K562 (cell line): ENCODE results near the gene HGS. TPM values are rescaled to one million over a fixed set of nuclear protein-coding genes. Genes with fewer than 3 reads are reported as not detected.

Source experiments
- ATAC-seq: fragments of 200-7000 bp; cut with Tn5 transposase; 3 replicates; pipeline ENCODE4 v1.9.1; 2020; ENCODE audit warnings: moderate library complexity
- BruUV-seq: library from RNA; stranded (reverse); fragments of 400-500 nt; replicated peaks from 2 replicates; lab custom pipeline; 2021; lab: Mats Ljungman, UMichigan
- CTCF ChIA-PET: fragments of 300-600 bp; formaldehyde crosslinking; extraction: SDS; loops from one replicate; lab custom pipeline; 2021; ENCODE audit warnings: low intra/inter-chr PET ratio; lab: Yijun Ruan, JAX
- POLR2A ChIA-PET: fragments of 300-600, 350-650 bp; sonication (Branson Sonifier 250); formaldehyde crosslinking; extraction: SDS; loops from one replicate; lab custom pipeline; 2021; ENCODE audit warnings: antibody characterized with exemption, inconsistent platforms; lab: Yijun Ruan, JAX
- DNase-seq, 4 experiments: peaks; one replicate each; pipeline versions ENCODE4 v3.0.0 to v3.0.0-alpha.2; 2011 to 2018; ENCODE audit warnings: low spot score in 3 of 4, mixed read lengths in 3 of 4; ENCODE audit errors: extremely low read depth in 1 of 4
- FAIRE-seq: peaks from 2 replicates; lab custom pipeline; 2011; peaks lifted over from hg19 to GRCh38; lab: Jason Lieb, UNC
- H2AFZ ChIP-seq: 2 replicates; pipeline ENCODE4 v1.6.0; 2011; ENCODE audit warnings: low read depth, low read length, control low read depth, inconsistent platforms
- H3K27ac ChIP-seq: fragments of 200-600 bp; 3 replicates; pipeline ENCODE4 v1.8.0; 2011; ENCODE audit warnings: low read depth, mild to moderate bottlenecking, control low read depth, inconsistent platforms, low read length, moderate library complexity, mixed read lengths; ENCODE audit errors: extremely low read depth
- H3K27me3 ChIP-seq, 2 experiments: fragments of 300-600 bp in 1 of 2; 2 replicates in 1 of 2; 3 replicates in 1 of 2; pipeline versions ENCODE4 v1.6.0 to v1.8.0; 2011; ENCODE audit warnings: inconsistent platforms in 2 of 2, low read length in 2 of 2, mild to moderate bottlenecking in 1 of 2, mixed read lengths in 1 of 2, moderate library complexity in 1 of 2; ENCODE audit not compliant: control insufficient read depth in 2 of 2, insufficient read depth in 2 of 2
- H3K36me3 ChIP-seq: fragments of 300-600 bp; 3 replicates; pipeline ENCODE4 v1.8.0; 2011; ENCODE audit warnings: mild to moderate bottlenecking, low read length, inconsistent platforms; ENCODE audit not compliant: control insufficient read depth, insufficient read depth
- H3K4me1 ChIP-seq, 2 experiments: fragments of 200-600 bp in 1 of 2; replicated peaks in 1 of 2; 2 replicates in 1 of 2; 3 replicates in 1 of 2; pipeline versions ENCODE4 v1.5.1 to v1.8.0; 2011; ENCODE audit warnings: inconsistent platforms in 2 of 2, low read length in 2 of 2, mild to moderate bottlenecking in 1 of 2, mixed read lengths in 1 of 2, moderate library complexity in 1 of 2; ENCODE audit not compliant: control insufficient read depth in 2 of 2, insufficient read depth in 2 of 2
- H3K4me2 ChIP-seq: 2 replicates; pipeline ENCODE4 v1.6.1; 2011; ENCODE audit warnings: low read length, control low read depth, inconsistent platforms, mixed read lengths; ENCODE audit not compliant: insufficient read depth
- H3K4me3 ChIP-seq: fragments of 200-600 bp; sonication (generic), shearing (Covaris generic); 2 replicates; pipeline ENCODE4 v1.5.1; 2016; ENCODE audit warnings: control low read depth, inconsistent platforms
- H3K79me2 ChIP-seq: fragments of 200-600 bp; 3 replicates; pipeline ENCODE4 v1.8.0; 2011; ENCODE audit warnings: low read length, inconsistent platforms; ENCODE audit not compliant: control insufficient read depth, insufficient read depth
- H3K9ac ChIP-seq, 2 experiments: 2 replicates each; pipeline versions ENCODE4 v1.6.0 to v1.6.1; 2011; ENCODE audit warnings: low read depth in 2 of 2, low read length in 2 of 2, control low read depth in 1 of 2, inconsistent platforms in 1 of 2, mild to moderate bottlenecking in 1 of 2, mixed read lengths in 1 of 2; ENCODE audit not compliant: insufficient read depth in 1 of 2
- H3K9me1 ChIP-seq: one replicate; pipeline ENCODE4 v1.6.0; 2011; ENCODE audit warnings: inconsistent platforms, mild to moderate bottlenecking, low read length, moderate library complexity; ENCODE audit not compliant: control insufficient read depth, insufficient read depth
- H3K9me3 ChIP-seq: replicated peaks from 2 replicates; pipeline ENCODE4 v1.5.1; 2011; ENCODE audit warnings: low read depth, low read length, inconsistent platforms; ENCODE audit not compliant: control insufficient read depth, insufficient read depth
- H4K20me1 ChIP-seq: replicated peaks from 2 replicates; pipeline ENCODE4 v1.6.1; 2011; ENCODE audit warnings: low read length, inconsistent platforms, mixed read lengths; ENCODE audit not compliant: control insufficient read depth, insufficient read depth
- ARNT ChIP-seq, 2 experiments: fragments of 450-650 bp; IDR thresholded peaks; 2 replicates each; pipeline ENCODE4 v1.6.1; 2016; ENCODE audit warnings: mild to moderate bottlenecking in 1 of 2
- L3MBTL2 ChIP-seq: fragments of 450-650 bp; IDR thresholded peaks from 2 replicates; pipeline ENCODE4 v1.6.1; 2016; ENCODE audit warnings: mild to moderate bottlenecking, moderate library complexity
- SIN3B ChIP-seq: fragments of 450-650 bp; IDR thresholded peaks from 2 replicates; pipeline ENCODE4 v1.6.1; 2017; ENCODE audit warnings: low read depth, mild to moderate bottlenecking, moderate library complexity
- TAF1 ChIP-seq: IDR thresholded peaks from 2 replicates; pipeline ENCODE4 v1.6.1; 2011; ENCODE audit warnings: mild to moderate bottlenecking, low read length, moderate library complexity; ENCODE audit not compliant: insufficient read depth, control insufficient read depth, severe bottlenecking; ENCODE audit errors: extremely low read depth
- TOE1 ChIP-seq, 2 experiments: fragments of 450-650 bp in 1 of 2; sonication (generic) in 1 of 2; formaldehyde crosslinking in 1 of 2; IDR thresholded peaks; 2 replicates each; pipeline versions ENCODE4 v1.7.1 to v1.8.0; 2016 to 2022; ENCODE audit warnings: borderline replicate concordance in 2 of 2, mild to moderate bottlenecking in 2 of 2, antibody characterized with exemption in 1 of 2, inconsistent platforms in 1 of 2, low read depth in 1 of 2, missing genetic modification reagents in 1 of 2, moderate library complexity in 1 of 2
- ZNF12 ChIP-seq: sonication (generic); formaldehyde crosslinking; IDR thresholded peaks from 2 replicates; pipeline ENCODE4 v1.4.0; 2020; ENCODE audit warnings: mild to moderate bottlenecking, missing genetic modification reagents
- ZNF592 ChIP-seq: fragments of 450-650 bp; IDR thresholded peaks from 2 replicates; pipeline ENCODE4 v1.6.1; 2017; ENCODE audit warnings: antibody characterized with exemption, mild to moderate bottlenecking
- WGBS: fragments of 100-300 bp; shearing (Covaris generic); methylation state at CpG from one replicate; pipeline ENCODE4 v1.1.6; 2016; ENCODE audit warnings: low coverage, mixed read lengths; ENCODE audit not compliant: insufficient coverage; ENCODE audit errors: missing lambda C conversion rate; 5-methylcytosine and 5-hydroxymethylcytosine counted together
- in situ Hi-C: fragments of 300-500 bp; cut with MboI; formaldehyde crosslinking; loops from 4 replicates; pipeline ENCODE4 v1.15.0; 2018; ENCODE audit warnings: inconsistent platforms, mixed read lengths
- intact Hi-C: fragments of 100-400 bp; cut with micrococcal nuclease; formaldehyde crosslinking; loops from 2 replicates; pipeline ENCODE4 v1.14.2; 2022
- polyA plus RNA-seq, 8 experiments: library from polyadenylated mRNA; depleted of rRNA in 4 of 8; stranded (reverse) in 5 of 8; unstranded in 3 of 8; fragments of >200 nt; fragmentation: Nextera tagmentation in 2 of 8; fragmentation: Illumina TruSeq in 1 of 8; extraction: Ambion mirVana in 2 of 8; extraction: Trizol in 1 of 8; gene quantifications; 2 replicates each; pipeline versions ENCODE4 v1.2.1 to v1.2.3, GENCODE V29; 2011 to 2014; ENCODE audit warnings: inconsistent platforms in 1 of 8, missing spikeins in 1 of 8
- total RNA-seq, 7 experiments: library from RNA; depleted of rRNA in 6 of 7; stranded (reverse); fragments of >200 nt in 6 of 7; fragmentation: Illumina TruSeq in 2 of 7; extraction: Trizol in 2 of 7; gene quantifications; 2 replicates each; pipeline versions ENCODE4 v1.2.1 to v1.2.3, GENCODE V29; 2011 to 2021; ENCODE audit warnings: low replicate concordance in 1 of 7
- TF ChIP-seq, protein P1 (sequence below): fragments of 200-800 bp; sonication (Bioruptor generic); IDR thresholded peaks from 2 replicates; pipeline ENCODE4 v1.6.1; 2017; ENCODE audit warnings: missing genetic modification characterization, missing compliant biosample characterization
- TF ChIP-seq, protein P2 (sequence below): conservative IDR thresholded peaks from 2 replicates; pipeline ENCODE4 v1.6.1; 2011; ENCODE audit warnings: low read depth, mild to moderate bottlenecking, low read length; ENCODE audit not compliant: control insufficient read depth
- TF ChIP-seq, protein P3 (sequence below): sonication (generic); formaldehyde crosslinking; IDR thresholded peaks from 2 replicates; pipeline ENCODE4 v1.8.0; 2022; ENCODE audit warnings: missing genetic modification reagents, mild to moderate bottlenecking, moderate library complexity, borderline replicate concordance

Gene HGS
- total and polyA plus RNA-seq, 9 of the 15 experiments (the other 6 are each of a cell fraction or from before 2014, with no cell fraction given) = 3.9 to 176 (median 77.1) TPM

- Histone ChIP-seq H4K20me1 (no peaks in the 10 kb centered on the region), H3K4me2 (peak overlapping the region; percentile 85), H3K36me3 (peaks cover 68% of the 10 kb centered on the region), H3K27me3 (no peaks in the 10 kb centered on the region), H3K4me3 (peak overlapping the region; percentile 87), H3K9ac (peak overlapping the region; percentile 91 to 99), H2AFZ (0 out of 2 replicates have a peak overlapping the region, but pooled peaks have one; percentile 49), H3K27ac (peak overlapping the region; percentile 68), H3K4me1 (peaks cover 31 to 82% of the 10 kb centered on the region in 2 experiments), H3K79me2 (peaks cover 63% of the 10 kb centered on the region), H3K9me3 (no peaks in the 10 kb centered on the region), H3K9me1 (no peaks in the 10 kb centered on the region)
- CTCF ChIA-PET = interaction anchor here (0.7 kb wide), 1 partner anchor 12 kb away, joined by 5 read pairs; no protein-coding TSS in a partner anchor
- TSS peak; percentile 60 for BruUV-seq
- intact Hi-C loops = loop anchor here (5.0 kb wide), 1 partner anchor 35 kb away; the partner anchor contains the start of gene MRPL12
- POLR2A ChIA-PET = interaction anchor here (0.6 to 2.0 kb wide), 10 partner anchors 9 to 256 kb away, joined by 3 to 9 read pairs (median 4); partner anchors contain the start of genes ARL16 and HGS
- FAIRE-seq (no peak), ATAC-seq (peak; percentile 48), DNase-seq (peak in 3 of 4 experiments; percentile 37 to 80 (median 54))
- WGBS = 8% methylated on average over 18 of the region's 18 CpGs
- in situ Hi-C loops = no loop called here
- TF ChIP-seq TAF1 = peak; percentile 19
- TF ChIP-seq, protein P1, sequence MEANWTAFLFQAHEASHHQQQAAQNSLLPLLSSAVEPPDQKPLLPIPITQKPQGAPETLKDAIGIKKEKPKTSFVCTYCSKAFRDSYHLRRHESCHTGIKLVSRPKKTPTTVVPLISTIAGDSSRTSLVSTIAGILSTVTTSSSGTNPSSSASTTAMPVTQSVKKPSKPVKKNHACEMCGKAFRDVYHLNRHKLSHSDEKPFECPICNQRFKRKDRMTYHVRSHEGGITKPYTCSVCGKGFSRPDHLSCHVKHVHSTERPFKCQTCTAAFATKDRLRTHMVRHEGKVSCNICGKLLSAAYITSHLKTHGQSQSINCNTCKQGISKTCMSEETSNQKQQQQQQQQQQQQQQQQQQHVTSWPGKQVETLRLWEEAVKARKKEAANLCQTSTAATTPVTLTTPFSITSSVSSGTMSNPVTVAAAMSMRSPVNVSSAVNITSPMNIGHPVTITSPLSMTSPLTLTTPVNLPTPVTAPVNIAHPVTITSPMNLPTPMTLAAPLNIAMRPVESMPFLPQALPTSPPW = peak; percentile 28; the same call in 1 of the 2 replicates
- peak; percentile 11; the same call in 1 of the 2 replicates for TF ChIP-seq TOE1 (IDR thresholded peaks at IDR 0.05; ENCODE audit: borderline replicate concordance)
- no peak for TF ChIP-seq TOE1 (CRISPR knock-in tag; IDR thresholded peaks at IDR 0.05; ENCODE audit: borderline replicate concordance, low read depth)
- TF ChIP-seq, protein P2, sequence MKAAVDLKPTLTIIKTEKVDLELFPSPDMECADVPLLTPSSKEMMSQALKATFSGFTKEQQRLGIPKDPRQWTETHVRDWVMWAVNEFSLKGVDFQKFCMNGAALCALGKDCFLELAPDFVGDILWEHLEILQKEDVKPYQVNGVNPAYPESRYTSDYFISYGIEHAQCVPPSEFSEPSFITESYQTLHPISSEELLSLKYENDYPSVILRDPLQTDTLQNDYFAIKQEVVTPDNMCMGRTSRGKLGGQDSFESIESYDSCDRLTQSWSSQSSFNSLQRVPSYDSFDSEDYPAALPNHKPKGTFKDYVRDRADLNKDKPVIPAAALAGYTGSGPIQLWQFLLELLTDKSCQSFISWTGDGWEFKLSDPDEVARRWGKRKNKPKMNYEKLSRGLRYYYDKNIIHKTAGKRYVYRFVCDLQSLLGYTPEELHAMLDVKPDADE = no peak
- 0 out of 2 replicates have a peak, but pooled peaks have one; percentile 10 for TF ChIP-seq L3MBTL2
- TF ChIP-seq SIN3B = peak; percentile 17; the same call in 1 of the 2 replicates
- TF ChIP-seq, protein P3, sequence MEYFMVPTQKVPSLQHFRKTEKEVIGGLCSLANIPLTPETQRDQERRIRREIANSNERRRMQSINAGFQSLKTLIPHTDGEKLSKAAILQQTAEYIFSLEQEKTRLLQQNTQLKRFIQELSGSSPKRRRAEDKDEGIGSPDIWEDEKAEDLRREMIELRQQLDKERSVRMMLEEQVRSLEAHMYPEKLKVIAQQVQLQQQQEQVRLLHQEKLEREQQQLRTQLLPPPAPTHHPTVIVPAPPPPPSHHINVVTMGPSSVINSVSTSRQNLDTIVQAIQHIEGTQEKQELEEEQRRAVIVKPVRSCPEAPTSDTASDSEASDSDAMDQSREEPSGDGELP (CRISPR knock-in tag) = peak; percentile 62
- no peak for TF ChIP-seq ARNT (IDR thresholded peaks at IDR 0.05)
- TF ChIP-seq ZNF592 = 0 out of 2 replicates have a peak, but pooled peaks have one; percentile 54
- TF ChIP-seq ZNF12 = peak; percentile 58; the same call in 1 of the 2 replicates
Observed at GRCh38 chr17:81667754-81668153, 16.1 kb upstream of the HGS start.
